ENCODE results near the gene TTC28.

The TTC28 gene

GRCh38 chr22:28250036-28250695 is 429.5 kb downstream of the TTC28 start:
- no peak for DNase-seq

DNA sequence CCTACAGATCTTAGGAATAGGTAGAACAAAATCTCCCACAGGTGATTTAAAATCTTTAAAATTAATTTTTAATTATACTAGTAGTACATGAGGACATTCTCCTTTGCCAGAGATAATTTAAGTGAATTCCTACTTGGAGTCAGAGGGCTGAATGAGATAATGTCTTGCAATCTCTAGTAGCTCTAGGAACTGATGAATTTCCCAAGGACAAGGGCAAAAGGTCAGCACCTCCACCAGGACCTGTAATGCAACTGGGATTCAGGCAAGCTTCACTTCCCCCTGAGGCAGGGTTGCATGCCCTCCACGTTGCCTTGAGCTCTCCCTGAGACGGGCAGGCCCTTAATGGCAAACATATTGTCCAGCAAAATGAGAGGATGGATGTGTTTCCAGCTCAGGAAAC is 430.2 kb downstream of the TTC28 start:
- no peak for DNase-seq

DNA sequence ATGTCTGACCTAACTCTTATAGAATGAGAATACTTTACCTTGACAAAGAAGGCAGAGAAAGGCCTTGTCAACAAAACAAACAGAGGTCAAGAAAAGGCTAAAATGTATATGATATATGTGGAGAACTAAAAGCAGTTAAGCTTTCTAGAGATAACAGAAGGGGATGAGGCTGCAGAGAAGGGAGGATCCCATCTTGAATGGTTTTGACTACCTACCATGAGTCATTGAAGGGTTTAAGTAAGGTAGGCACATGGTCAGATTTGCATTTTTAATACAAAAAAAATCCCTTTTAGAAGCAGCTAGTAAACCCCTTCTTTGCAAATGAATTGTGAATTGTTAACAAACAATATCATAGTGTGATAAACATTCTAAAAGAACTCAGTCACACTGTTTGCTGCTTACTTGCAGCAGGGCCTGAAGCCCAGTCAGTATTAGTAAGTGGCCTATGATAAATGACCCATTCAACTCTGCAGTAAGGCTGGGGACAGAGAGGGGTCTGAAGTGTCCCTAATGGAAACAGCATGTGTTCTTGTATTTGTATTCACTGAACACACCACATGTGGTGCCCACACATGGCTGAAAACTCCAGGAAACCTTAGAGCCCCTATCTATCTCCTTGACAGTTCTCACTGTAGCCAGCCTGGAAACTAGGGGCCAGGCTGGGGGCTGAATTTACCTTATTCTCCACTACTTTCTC is 431.8 kb downstream of the TTC28 start:
- no peak for DNase-seq

DNA sequence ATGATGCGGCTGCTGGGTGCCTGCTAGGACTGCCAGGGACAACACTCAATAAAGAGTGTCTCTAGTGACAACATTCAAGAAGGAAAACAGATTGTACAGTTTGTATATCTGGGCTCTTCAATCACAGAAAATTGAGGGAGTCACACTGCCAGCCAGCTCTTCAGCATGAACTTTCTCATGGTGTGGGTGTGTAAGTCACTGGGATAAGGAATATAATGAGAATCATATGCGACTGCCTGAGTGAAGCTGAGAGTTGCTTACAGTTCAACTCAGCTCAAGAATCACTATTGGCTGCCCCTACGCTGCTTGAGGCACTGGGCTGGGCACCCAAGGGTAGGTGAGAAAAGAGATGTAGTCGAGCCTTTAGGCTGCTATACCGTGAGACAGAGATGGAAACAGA is 432.5 kb downstream of the TTC28 start:
- DNase-seq = no peak

GRCh38 chr22:28246397-28246796 is 433.2 kb downstream of the TTC28 start:
- DNase-seq = no peak

DNA sequence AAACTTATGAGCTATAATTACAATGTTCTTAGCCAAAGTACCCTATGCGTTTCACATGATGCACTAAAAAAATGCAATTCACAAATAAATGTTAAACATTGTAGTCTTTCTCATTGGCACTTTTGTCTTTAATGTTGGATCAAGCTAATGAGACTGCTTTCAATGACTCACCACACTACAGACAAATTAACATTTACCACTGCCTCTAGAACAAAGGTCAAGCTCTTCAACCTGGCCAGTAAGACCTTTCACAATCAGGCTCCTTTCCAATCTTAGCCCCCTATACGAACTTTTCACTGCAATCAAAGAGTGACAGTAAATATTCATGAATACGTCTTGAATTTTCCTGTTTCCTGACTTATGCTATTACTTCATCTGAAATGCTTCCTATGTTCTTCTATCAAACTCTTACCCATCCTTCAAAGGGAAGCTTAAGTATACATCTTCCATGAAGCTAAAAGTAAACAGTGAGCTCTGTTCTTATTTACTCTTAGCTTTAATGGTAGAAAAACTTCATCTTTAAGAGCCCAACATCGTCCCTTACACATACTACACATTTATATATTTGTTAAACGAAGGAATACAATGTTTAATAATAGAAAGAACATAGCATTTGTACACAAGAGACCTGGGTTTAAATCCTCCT is 433.9 kb downstream of the TTC28 start:
- DNase-seq = no peak

GRCh38 chr22:28244757-28245156 is 434.9 kb downstream of the TTC28 start:
- DNase-seq = no peak

GRCh38 chr22:28243539-28243938 is 436.1 kb downstream of the TTC28 start:
- DNase-seq = no peak

GRCh38 chr22:28241656-28242290 is 437.9 kb downstream of the TTC28 start:
- DNase-seq = no peak

- DNase-seq = no peak
Measured at GRCh38 chr22:28239941-28240340, 439.7 kb downstream of the TTC28 start.

- DNase-seq = no peak
Measured at GRCh38 chr22:28237783-28238182, 441.9 kb downstream of the TTC28 start.

- no peak for DNase-seq
Measured at GRCh38 chr22:28237112-28237511, 442.5 kb downstream of the TTC28 start.

- DNase-seq = no peak
Measured at GRCh38 chr22:28232204-28232603, 447.4 kb downstream of the TTC28 start.

- DNase-seq = no peak
Measured at GRCh38 chr22:28231441-28231840, 448.2 kb downstream of the TTC28 start.

DNA sequence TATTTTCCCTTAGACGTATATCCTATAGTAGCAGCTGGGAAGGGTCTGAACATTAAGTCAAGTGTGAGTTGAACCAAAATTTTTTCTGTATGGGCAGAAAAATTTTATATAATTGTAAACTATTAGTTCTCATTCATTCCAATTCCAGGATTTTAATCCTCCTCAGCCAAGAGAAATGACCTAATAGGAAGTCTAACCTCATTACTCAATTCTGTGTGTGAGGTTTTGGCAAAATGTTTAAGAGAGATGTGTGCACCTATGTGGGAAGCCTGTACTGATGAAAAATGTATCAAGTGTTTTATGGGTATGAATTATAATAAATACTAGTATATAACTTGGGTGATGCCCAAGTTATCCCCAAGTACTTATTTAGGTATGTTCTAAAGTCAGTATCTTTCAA is 449.0 kb downstream of the TTC28 start:
- DNase-seq = no peak

GRCh38 chr22:28229566-28230485 is 449.8 kb downstream of the TTC28 start:
- no peak for DNase-seq

DNA sequence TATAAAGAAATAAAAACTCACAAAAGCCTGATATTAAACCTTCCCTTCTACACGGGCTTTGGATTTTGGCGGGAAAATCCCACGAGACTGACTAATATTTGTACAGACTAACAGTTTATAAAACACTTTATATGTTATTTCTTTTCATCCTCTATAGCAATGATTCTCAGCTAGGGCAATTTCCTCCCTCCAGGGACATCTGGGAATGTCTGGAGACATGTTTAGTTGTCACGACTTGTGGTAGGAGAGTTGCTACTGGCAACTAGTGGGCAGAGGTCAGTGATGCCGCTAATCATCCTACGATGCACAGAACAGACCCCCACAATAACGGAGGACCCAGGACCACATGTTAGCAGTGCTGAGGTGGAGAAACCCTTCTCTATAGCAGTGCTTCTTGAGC is 455.8 kb downstream of the TTC28 start:
- no peak for DNase-seq

- DNase-seq = no peak
Measured at GRCh38 chr22:28222976-28223745, 456.5 kb downstream of the TTC28 start.

- DNase-seq = no peak
Measured at GRCh38 chr22:28222571-28222970, 457.1 kb downstream of the TTC28 start.

DNA sequence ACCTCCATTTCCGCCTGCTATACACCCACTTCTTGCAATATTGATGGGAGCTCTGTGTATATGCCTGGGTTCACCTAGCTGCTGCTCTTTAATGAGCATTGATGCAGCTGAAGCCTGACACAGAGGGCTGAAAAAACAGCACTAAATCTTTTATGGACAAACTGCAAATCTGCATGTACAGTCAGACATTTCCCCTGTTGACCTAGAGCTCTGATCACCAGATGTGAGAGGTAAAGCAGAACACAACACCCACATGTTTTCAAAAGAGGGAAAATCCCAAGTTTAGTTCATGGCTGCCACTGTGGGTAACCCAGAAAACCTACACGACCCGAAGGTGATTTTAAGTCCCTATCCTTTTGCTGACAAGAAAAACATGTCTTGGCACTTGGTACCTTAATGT is 457.6 kb downstream of the TTC28 start:
- DNase-seq = no peak

GRCh38 chr22:28220626-28221363 is 458.8 kb downstream of the TTC28 start:
- no peak for DNase-seq

All from stimulated activated CD4-positive, alpha-beta T cell treated with anti-CD3 and anti-CD28 coated beads, Interleukin-4, amount 100 ng/mL, for 24 hours (primary cell).